SK-N-DZ (cell line): ENCODE measurements around the gene CACNA2D2. TPM values are rescaled to one million over a fixed set of nuclear protein-coding genes. Genes with fewer than 3 reads are reported as not detected.

ENCODE experiments used
- DNase-seq: peaks from one replicate; pipeline ENCODE4 v3.0.0-alpha.2; 2015; ENCODE audit warnings: low spot score
- polyA plus RNA-seq, 2 experiments: library from polyadenylated mRNA; depleted of rRNA; stranded (reverse); fragments of >200 nt; gene quantifications; 2 replicates each; pipeline ENCODE4 v1.2.3, GENCODE V29; 2014

CACNA2D2 gene
- 1.4 and 1.7 TPM in 2 replicates for polyA plus RNA-seq (2014; cell fraction: cytosol; rRNA removed)
- 2.3 and 4.2 TPM in 2 replicates for polyA plus RNA-seq (2014; cell fraction: nucleus; rRNA removed)

GRCh38 chr3:50503504-50504342, at the start of gene CACNA2D2:
Gene CACNA2D2, minus strand, starts transcription at chr3:50503634. Its CDS starts 211 bp downstream, at chr3:50503423.
- peak; percentile 29 for DNase-seq

DNA sequence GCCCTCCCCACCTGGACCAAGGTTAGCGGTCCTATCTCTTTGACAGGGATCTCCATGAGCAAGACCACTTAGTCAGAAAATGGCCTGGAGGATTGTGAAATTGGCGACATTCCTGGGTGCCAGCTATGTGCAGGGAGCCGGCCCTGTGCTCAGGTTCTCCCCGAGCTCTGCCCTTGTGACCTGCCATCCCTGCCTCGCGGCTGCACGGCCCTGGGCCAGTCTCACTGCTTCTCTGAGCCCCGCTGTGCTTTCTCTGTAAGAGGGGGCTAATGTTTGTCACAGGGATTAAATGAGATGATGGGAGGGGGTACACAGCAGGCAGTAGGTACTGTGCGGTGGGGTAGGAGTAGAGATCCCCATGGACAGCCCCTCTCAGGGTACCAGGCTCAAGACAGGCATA, 49.2 kb upstream of the CACNA2D2 start:
- no peak for DNase-seq

DNA sequence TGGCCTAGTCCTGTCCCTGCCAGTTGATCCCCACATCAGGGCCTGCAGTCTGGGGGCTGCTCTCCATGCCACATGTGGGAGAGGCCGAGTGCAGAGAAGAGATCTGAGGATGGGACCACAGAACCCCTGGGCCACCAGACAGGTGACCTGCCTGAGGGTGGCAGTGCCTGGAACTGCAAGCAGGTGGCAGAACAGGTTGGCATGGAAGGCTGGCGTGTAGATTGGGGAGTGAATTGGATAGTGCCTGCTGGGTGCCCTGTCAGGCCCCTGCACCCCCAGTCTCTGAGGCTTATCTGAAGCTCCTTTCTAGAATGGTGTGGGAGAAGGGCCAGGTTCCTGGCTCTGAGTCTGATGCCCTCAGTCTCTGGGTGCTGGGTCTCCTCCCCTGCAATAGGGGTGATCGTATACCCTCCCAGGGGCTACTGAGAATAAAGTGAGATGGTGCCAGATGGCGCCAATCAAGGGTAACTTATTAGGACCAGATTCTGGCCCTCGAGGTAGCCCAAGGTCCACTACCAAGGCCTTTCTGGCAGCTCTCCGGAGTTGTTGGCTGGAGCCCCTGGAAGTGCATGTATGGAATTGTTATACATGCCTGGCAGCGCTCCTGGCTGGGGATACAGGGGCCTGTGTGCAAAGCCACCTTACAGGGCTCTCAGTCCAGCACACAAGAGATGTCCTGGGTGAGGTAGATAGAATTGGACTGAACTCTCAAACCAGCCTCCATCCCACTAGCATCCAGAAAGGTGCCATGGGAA, 48.4 kb upstream of the CACNA2D2 start:
- no peak for DNase-seq

- DNase-seq: no peak
Measured at GRCh38 chr3:50551054-50551659, 47.7 kb upstream of the CACNA2D2 start.

- DNase-seq: peak; percentile 70
Measured at GRCh38 chr3:50550079-50550736, 46.8 kb upstream of the CACNA2D2 start.

- no peak for DNase-seq
Measured at GRCh38 chr3:50549226-50549625, 45.8 kb upstream of the CACNA2D2 start.

GRCh38 chr3:50545781-50546180, 42.3 kb upstream of the CACNA2D2 start:
- DNase-seq: no peak

DNA sequence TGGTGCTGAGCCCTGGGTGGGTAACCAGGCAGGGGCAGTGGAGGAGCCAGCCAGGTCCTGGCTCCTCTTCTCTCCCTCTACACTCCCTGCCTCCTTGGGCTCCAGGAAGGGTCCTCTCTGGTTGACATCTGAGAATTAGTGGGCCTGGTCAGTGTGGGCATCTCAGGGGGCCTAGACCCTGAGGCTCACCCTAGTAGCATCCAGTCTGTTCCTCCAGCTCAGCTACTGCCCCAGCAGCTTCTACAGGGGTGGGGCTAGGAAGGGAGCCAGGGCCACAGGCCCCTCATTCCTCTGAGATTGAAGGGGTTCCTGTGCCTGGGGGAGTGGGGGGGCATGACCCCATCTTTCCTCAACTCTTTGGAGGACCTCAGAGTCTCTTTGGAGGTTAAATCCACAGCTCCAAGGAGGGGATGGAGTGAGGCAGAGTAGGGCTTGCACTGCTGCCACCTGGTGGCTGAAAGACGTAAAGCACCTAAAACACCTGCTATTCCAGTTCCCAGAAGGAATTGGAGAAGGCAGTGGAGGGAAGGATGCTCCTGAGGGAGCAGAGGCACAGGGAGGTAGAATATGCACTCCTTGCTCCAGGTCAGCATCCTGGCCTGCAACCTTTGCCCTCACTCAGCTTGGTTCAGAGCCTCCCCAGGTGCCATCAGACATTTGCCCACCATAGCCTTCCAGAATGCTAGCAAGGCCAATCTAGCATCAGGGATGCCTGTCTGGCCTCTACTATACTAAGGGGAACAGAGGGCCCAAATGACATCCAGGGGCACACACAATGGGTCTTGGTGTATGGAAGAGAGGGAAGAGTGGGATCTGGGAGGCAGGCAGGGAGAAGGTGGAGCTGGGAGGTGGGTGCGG, 39.0 kb upstream of the CACNA2D2 start:
- DNase-seq: peak; percentile 69

DNA sequence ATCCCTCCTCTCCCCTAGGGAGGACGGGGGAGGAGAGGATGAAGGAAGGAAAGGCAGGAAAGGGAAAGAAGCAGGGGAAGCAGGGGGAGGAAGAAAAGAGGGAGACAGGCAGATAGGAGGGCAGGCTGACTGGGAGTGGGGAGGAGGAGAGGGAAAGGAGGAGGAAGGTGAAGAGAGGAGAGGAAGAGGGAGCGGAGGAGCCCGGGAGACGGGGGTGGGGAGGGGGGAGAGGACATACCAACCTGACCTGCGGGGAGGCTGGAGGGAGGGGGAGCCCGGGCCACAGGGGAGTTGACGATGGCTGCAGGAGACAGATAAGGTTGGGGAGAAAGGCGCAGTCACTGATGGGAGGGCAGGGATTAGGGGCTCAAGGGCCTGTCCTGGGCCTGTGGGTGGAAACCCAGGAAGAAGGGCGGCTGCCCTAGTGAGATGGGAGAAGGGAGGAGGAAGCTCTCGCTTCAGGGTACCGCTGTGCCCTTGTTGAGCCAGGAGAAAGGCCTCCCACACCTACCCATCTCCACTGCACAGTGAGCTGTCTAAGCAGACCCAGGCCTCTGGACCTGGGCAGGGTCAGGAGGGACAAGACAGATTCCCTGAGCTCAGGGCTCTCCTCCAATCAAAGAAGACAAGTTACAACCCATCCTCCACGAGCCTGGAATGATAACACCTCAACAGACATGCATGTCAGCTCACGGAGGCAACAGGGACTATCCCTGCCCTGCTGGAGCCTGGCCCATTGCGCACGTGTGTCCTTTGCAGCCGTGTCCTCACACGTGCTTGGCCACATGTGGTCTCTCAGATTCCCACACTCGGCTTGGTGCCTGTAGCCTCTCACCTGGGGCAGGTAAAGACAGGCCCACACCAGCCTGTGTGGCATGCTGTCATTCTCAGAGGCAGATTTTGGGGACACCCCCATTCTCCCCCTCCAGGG, 36.2 kb upstream of the CACNA2D2 start:
- peak; percentile 40 for DNase-seq

DNA sequence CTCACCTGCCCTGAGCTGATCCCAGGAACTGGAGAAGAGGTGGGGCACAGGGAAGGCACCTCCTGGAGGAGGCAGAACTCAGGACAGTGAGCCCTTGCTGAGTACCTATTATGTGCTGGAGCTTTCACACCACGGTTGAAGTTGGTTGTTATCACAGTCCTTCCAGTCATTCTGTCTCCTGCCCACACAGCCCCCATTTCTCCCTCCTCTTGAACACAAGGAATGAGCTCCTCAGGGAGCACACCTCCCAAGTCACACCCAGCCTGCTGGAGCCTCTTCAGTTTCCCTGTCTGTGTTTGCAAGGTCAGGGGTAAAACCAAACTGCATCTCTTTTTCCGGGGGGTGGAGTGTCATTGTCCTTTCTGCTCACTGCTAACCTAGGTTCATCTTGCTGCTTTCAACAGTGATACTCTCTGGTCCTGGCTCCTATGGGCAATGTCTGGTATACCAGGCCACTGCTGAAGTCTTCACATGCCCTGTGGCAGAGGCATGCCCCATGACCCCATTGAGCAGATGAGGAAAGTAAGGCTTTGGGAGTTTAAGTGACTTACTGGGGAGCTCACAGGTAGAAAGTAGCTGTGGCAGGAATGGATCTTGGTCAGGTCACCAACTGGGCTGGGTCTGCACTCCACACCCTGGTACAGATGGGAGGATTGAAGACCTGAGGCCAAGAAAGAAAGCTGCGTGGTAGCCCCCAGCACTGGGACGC, 34.1 kb upstream of the CACNA2D2 start:
- no peak for DNase-seq

DNA sequence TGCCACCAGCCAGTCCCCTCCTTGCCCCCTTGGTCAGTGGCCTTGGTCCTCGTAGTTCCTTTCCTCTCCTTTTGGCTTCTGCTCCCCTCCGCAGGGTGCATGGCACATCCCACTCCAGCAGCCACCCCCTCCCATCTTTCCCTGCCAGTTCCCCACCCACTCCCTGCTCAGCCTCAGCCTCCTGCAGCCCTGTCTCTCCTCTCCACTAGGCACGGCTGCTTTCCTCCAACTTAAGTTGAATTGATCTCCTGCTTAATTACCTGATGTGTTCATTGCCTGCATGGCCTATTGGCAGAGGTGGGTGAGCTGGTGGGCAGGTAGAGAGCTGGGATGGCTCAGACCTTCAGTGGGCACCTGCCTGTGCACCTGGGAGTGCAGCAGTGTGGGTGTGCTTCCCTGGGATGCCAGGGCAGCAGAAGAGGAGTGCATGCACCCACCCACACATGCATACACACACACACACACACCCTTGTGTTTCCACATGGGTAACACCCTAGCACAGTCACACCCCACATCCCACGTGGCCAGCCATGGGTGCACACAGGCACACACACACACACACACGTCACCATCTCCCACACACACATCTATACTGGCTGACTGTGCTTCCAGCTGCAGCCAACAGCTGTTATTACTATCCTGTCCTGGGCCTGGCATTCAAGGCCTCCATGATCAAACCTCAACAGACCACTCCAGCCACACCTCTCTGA, 33.2 kb upstream of the CACNA2D2 start:
- DNase-seq: no peak

- no peak for DNase-seq
Measured at GRCh38 chr3:50534681-50535330, 31.4 kb upstream of the CACNA2D2 start.

DNA sequence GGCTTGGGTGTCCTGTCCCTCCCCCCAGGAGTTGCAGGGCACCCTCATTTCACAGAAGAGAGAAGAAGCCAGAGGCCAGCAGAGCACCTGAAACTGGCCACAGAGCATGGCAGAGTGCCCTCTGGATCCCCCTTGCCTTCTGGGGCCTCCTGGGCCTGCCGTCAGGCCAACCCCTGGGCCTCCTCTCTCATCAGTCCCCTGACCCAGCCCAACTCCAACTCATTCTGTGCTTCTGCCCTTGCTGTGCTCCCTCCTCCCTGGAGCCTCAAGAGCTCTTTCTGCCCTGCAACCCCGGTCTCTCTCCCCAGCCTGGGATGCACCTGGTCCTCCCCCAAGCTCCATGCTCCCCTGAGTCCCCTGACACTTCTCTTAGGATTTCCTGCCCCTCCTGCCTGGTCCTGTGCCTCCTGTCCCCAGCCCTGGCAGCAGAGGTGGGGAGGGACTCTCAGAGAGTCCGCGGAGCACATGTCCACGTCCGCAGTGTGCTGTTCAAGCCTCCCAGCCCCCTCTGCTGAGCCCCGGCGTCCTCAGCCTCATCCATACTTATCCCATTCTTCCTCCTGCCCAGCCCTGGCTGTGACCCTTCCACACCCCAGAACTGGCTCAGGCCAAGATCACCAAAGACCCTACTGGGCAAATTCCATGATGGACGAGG, 30.5 kb upstream of the CACNA2D2 start:
- DNase-seq: no peak

GRCh38 chr3:50533316-50533715, 29.9 kb upstream of the CACNA2D2 start:
- DNase-seq: no peak

GRCh38 chr3:50532062-50532705, 28.8 kb upstream of the CACNA2D2 start:
- DNase-seq: no peak

- DNase-seq: no peak
Measured at GRCh38 chr3:50531201-50531600, 27.8 kb upstream of the CACNA2D2 start.
